WERI-Rb-1 (cell line): ENCODE data around the gene CCDC24.

Experiments
- DNase-seq: peaks from one replicate; pipeline ENCODE4 v3.0.0-alpha.2; 2020
- H3K27ac ChIP-seq: fragments of 250-450 bp; sonication (Bioruptor Pico); 2 replicates; pipeline ENCODE4 v1.5.1; 2020; ENCODE audit warnings: mild to moderate bottlenecking, moderate library complexity
- H3K27me3 ChIP-seq: fragments of 250-450 bp; sonication (Bioruptor Pico); 2 replicates; pipeline ENCODE4 v1.5.1; 2021; ENCODE audit warnings: mild to moderate bottlenecking, low read depth, moderate library complexity; ENCODE audit not compliant: insufficient read depth, severe bottlenecking
- H3K36me3 ChIP-seq: fragments of 250-450 bp; sonication (Bioruptor Pico); 2 replicates; pipeline ENCODE4 v1.5.1; 2020; ENCODE audit warnings: mild to moderate bottlenecking, moderate library complexity
- H3K4me3 ChIP-seq: 2 replicates; pipeline ENCODE4 v1.5.1; 2011; ENCODE audit warnings: low read depth, mild to moderate bottlenecking, control low read depth, low read length
- H3K9me3 ChIP-seq: fragments of 250-450 bp; sonication (Bioruptor Pico); 2 replicates; pipeline ENCODE4 v1.5.1; 2021; ENCODE audit warnings: mild to moderate bottlenecking, moderate library complexity; ENCODE audit not compliant: severe bottlenecking
- CTCF ChIP-seq: IDR thresholded peaks from 2 replicates; pipeline ENCODE4 v1.5.1; 2011; ENCODE audit warnings: low read depth, mild to moderate bottlenecking, control low read depth, inconsistent platforms, low read length

Gene CCDC24

GRCh38 chr1:43968348-43968948, 23.0 kb upstream of the CCDC24 start:
- no peak for DNase-seq
- Histone ChIP-seq H3K27me3 (no peaks in the 10 kb centered on the region), H3K36me3 (peaks cover 41% of the 10 kb centered on the region), H3K9me3 (no peaks in the 10 kb centered on the region), H3K4me3 (no peak overlapping the region), H3K27ac (no peak overlapping the region)
- no peak for TF ChIP-seq CTCF

DNA sequence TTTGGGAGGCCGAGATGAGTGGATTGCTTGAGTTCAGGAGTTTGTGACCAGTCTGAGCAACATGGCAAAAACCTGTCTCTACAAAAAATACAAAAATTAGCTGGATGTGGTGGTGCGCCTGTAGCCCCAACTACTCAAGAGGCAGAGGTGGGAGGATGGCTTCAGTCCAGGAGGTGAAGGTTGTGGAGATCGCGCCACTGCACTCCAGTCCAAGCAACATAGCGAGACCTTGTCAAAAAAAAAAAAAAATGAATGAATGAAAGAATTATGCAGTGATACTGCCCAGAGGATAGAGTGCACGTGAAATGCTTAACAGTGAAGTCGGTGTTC, 22.0 kb upstream of the CCDC24 start:
- peaks cover 38% of the 10 kb centered on the region for H3K36me3 ChIP-seq
- H3K9me3 ChIP-seq: no peaks in the 10 kb centered on the region
- TF ChIP-seq CTCF: no peak
- DNase-seq: no peak
- H3K27me3 ChIP-seq: no peaks in the 10 kb centered on the region
- peak overlapping the region; percentile 13 for H3K4me3 ChIP-seq
- H3K27ac ChIP-seq: no peak overlapping the region

- peak within 1 kb of the TSS; percentile 11; the same call in 1 of the 2 replicates for H3K27ac ChIP-seq
- H3K27me3 ChIP-seq: no peaks in the 10 kb centered on the region
- DNase-seq: peak; percentile 98
- peaks cover 34% of the 10 kb centered on the region for H3K36me3 ChIP-seq
- TF ChIP-seq CTCF: no peak
- peak within 1 kb of the TSS; percentile 62 for H3K4me3 ChIP-seq
- H3K9me3 ChIP-seq: no peaks in the 10 kb centered on the region
Measured at GRCh38 chr1:43969746-43970466, 21.5 kb upstream of the CCDC24 start, which contains the start of gene DPH2. Gene DPH2 (plus strand): TSS chr1:43970010. CDS start chr1:43970176, 166 bp downstream.

DNA sequence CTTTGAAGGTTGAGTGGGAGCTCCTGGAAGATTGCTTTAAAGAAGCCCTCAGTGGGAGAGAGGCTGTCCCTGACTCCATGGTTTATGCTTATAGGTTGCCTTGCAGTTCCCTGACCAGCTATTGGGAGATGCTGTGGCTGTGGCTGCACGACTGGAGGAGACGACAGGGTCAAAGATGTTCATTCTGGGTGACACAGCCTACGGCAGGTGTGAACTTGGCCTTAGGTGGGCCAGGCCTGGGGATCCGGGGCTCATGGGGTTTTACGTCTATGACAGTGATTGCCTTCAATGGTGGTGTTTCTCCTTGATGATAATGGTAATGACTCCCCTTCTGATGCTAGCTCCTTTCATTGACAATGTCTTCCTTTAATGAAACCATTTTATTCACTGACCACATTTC, 20.9 kb upstream of the CCDC24 start:
- Histone ChIP-seq H3K9me3 (no peaks in the 10 kb centered on the region), H3K4me3 (peak overlapping the region; percentile 62), H3K27ac (no peak overlapping the region), H3K27me3 (no peaks in the 10 kb centered on the region), H3K36me3 (peaks cover 35% of the 10 kb centered on the region)
- no peak for DNase-seq
- TF ChIP-seq CTCF: no peak

GRCh38 chr1:43970911-43971310, 20.5 kb upstream of the CCDC24 start:
- H3K27ac ChIP-seq: no peak overlapping the region
- H3K9me3 ChIP-seq: no peaks in the 10 kb centered on the region
- H3K36me3 ChIP-seq: peaks cover 36% of the 10 kb centered on the region
- no peak for TF ChIP-seq CTCF
- no peaks in the 10 kb centered on the region for H3K27me3 ChIP-seq
- no peak for DNase-seq
- H3K4me3 ChIP-seq: no peak overlapping the region
